Measurements from ENCODE around the gene DAPK2.
"Not testable (repeated sequence)": the region's sequence is repeated elsewhere in the genome, so short reads cannot be mapped to it uniquely, and the experiment has no call there.

The DAPK2 gene

GRCh38 chr15:63913336-63913735 is 132.9 kb downstream of the DAPK2 start:
- no peak for DNase-seq

- DNase-seq: no peak
Observed at GRCh38 chr15:63912061-63912615, 134.1 kb downstream of the DAPK2 start.

- no peak for DNase-seq
Observed at GRCh38 chr15:63911160-63911559, 135.1 kb downstream of the DAPK2 start.

- DNase-seq: peak; percentile 88
Observed at GRCh38 chr15:63909819-63910437, 136.4 kb downstream of the DAPK2 start.

- peak; percentile 62 for DNase-seq
Observed at GRCh38 chr15:63908991-63909390, 137.3 kb downstream of the DAPK2 start.

- DNase-seq: no peak
Observed at GRCh38 chr15:63908281-63908680, 138.0 kb downstream of the DAPK2 start.

GRCh38 chr15:63907521-63907920 is 138.8 kb downstream of the DAPK2 start:
- DNase-seq: no peak

GRCh38 chr15:63906266-63906584 is 140.1 kb downstream of the DAPK2 start:
- DNase-seq: no peak

- DNase-seq: no peak
Observed at GRCh38 chr15:63905558-63906265, 140.6 kb downstream of the DAPK2 start.

- DNase-seq: no peak
Observed at GRCh38 chr15:63905131-63905530, 141.2 kb downstream of the DAPK2 start.

GRCh38 chr15:63904042-63904441 is 142.2 kb downstream of the DAPK2 start:
- DNase-seq: no peak

GRCh38 chr15:63902671-63903035 is 143.6 kb downstream of the DAPK2 start:
- DNase-seq: no peak

GRCh38 chr15:63901912-63902670 is 144.2 kb downstream of the DAPK2 start:
- no peak for DNase-seq

- no peak for DNase-seq
Observed at GRCh38 chr15:63900306-63900705, 146.0 kb downstream of the DAPK2 start.

- DNase-seq: not testable (repeated sequence)
Observed at GRCh38 chr15:63899606-63900005, 146.7 kb downstream of the DAPK2 start.

GRCh38 chr15:63899193-63899592 is 147.1 kb downstream of the DAPK2 start:
- no peak for DNase-seq

- peak; percentile 61 for DNase-seq
Observed at GRCh38 chr15:63896336-63897115, 149.8 kb downstream of the DAPK2 start.

- no peak for DNase-seq
Observed at GRCh38 chr15:63895787-63896218, 150.5 kb downstream of the DAPK2 start.

GRCh38 chr15:63895194-63895593 is 151.1 kb downstream of the DAPK2 start:
- no peak for DNase-seq

- no peak for DNase-seq
Observed at GRCh38 chr15:63894662-63894949, 151.7 kb downstream of the DAPK2 start.

- DNase-seq: no peak
Observed at GRCh38 chr15:63893866-63894661, 152.2 kb downstream of the DAPK2 start.

GRCh38 chr15:63892794-63893441 is 153.4 kb downstream of the DAPK2 start:
- no peak for DNase-seq
